ENCODE results near the gene HMG20B.

DNA sequence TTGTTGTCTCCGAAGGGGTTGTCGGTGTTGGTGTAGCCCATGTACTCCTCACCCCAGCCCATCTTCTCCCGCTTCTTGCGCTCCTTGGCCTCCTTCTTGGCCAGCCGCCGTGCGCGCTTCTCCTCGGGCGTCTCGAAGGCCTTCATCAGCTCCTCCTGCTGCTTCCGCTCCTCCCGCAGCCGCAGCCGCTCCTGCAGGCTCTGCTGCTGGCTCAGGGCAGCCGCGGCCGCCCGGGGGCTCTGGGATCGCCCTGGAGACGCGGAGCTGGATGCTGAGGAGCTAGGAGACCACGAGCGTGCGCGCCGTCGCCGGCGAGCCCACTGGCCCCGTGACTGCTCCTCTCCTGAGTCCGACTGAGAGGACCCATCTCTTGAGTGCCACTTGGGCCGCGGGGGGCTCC lies 51.0 kb downstream of the HMG20B start:
- TF ChIP-seq CTCF (IDR thresholded peaks at IDR 0.05; ENCODE audit: insufficient read depth, low read length) (no peak), POLR2AphosphoS5 (IDR thresholded peaks at IDR 0.05; ENCODE audit: low read depth) (no peak), SPI1 (IDR thresholded peaks at IDR 0.05; ENCODE audit: borderline replicate concordance, low read depth) (no peak), GABPA (IDR thresholded peaks at IDR 0.05; ENCODE audit: low read depth) (no peak), REST (IDR thresholded peaks at IDR 0.05; ENCODE audit: insufficient replicate concordance, low read depth) (no peak)

Data from HL-60 (cell line).